Thoracic aorta (tissue), 2 donors: Measurements from ENCODE around the gene POLDIP3. TPM values are rescaled to one million over a fixed set of nuclear protein-coding genes. Genes with fewer than 3 reads are reported as not detected.

ENCODE experiments used
- ATAC-seq: fragments of 150-250 bp; one replicate; pipeline ENCODE4 v1.8.0; 2017; ENCODE audit warnings: low read depth; ENCODE audit not compliant: insufficient number of reproducible peaks, low FRiP score
- DNase-seq: peaks from one replicate; pipeline ENCODE4 v3.0.0-alpha.2; 2020; ENCODE audit warnings: low spot score
- H3K27ac ChIP-seq, 2 donors: fragments of 200-600 bp; sonication (generic); 1 replicate in 1 of 2; 2 replicates in 1 of 2; pipeline ENCODE4 v1.5.1; 2016; ENCODE audit warnings: mild to moderate bottlenecking in 2 of 2, moderate library complexity in 2 of 2
- H3K27me3 ChIP-seq: fragments of 200-600 bp; sonication (generic); replicated peaks from 2 replicates; pipeline ENCODE4 v1.6.0; 2016; ENCODE audit warnings: mild to moderate bottlenecking; ENCODE audit not compliant: insufficient read depth
- H3K36me3 ChIP-seq: fragments of 200-600 bp; sonication (generic); one replicate; pipeline ENCODE4 v1.5.1; 2016
- H3K4me1 ChIP-seq, 2 donors: fragments of 200-600 bp; sonication (generic); 1 replicate in 1 of 2; 2 replicates in 1 of 2; pipeline versions ENCODE4 v1.5.1 to v1.6.0; 2016; ENCODE audit warnings: low read depth in 2 of 2, mild to moderate bottlenecking in 1 of 2; ENCODE audit not compliant: control insufficient read depth in 1 of 2
- H3K4me3 ChIP-seq: fragments of 200-600 bp; sonication (generic); 2 replicates; pipeline ENCODE4 v1.5.1; 2016; ENCODE audit warnings: mild to moderate bottlenecking
- H3K9me3 ChIP-seq: fragments of 200-600 bp; sonication (generic); 2 replicates; pipeline ENCODE4 v1.5.1; 2016
- total RNA-seq, 2 donors: library from RNA; depleted of rRNA; stranded (reverse); fragments of >200 nt; gene quantifications; one replicate each; pipeline versions ENCODE4 v1.1.0 to v1.2.3, GENCODE V29; 2016
- TF ChIP-seq, protein P1 (sequence below): fragments of 200-600 bp; sonication (generic); IDR thresholded peaks from one replicate; pipeline ENCODE4 v1.5.1; 2019; ENCODE audit warnings: antibody characterized with exemption

Gene POLDIP3
- total RNA-seq, 2 donors from 2014 or later: 38.2 to 38.7 TPM

DNA sequence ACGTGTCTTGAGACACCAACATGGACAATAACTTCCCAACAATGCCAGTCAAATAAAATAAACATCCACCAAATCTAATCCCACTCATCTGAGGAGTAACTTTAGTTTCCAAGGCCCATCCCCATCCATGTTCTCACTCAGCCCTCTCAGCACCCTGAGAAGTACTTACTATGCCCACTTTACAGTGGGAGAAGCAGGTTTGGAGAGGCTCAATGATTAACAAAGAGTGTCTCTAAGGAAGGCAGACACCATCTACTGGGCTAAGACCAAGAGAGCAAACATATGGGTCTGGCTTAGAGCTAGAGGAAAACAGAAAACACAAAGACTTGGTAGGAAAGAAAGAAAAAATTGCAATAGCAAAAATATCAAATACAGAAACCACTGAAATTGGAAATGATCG is 11.3 kb downstream of the POLDIP3 start:
- DNase-seq: no peak
- H3K4me1 ChIP-seq: peaks cover 2 to 3% of the 10 kb centered on the region in 2 donors
- H3K9me3 ChIP-seq: no peaks in the 10 kb centered on the region
- ATAC-seq: no peak
- no peak overlapping the region for H3K27ac ChIP-seq
- peaks cover 46% of the 10 kb centered on the region for H3K36me3 ChIP-seq
- no peaks in the 10 kb centered on the region for H3K27me3 ChIP-seq
- TF ChIP-seq, protein P1, sequence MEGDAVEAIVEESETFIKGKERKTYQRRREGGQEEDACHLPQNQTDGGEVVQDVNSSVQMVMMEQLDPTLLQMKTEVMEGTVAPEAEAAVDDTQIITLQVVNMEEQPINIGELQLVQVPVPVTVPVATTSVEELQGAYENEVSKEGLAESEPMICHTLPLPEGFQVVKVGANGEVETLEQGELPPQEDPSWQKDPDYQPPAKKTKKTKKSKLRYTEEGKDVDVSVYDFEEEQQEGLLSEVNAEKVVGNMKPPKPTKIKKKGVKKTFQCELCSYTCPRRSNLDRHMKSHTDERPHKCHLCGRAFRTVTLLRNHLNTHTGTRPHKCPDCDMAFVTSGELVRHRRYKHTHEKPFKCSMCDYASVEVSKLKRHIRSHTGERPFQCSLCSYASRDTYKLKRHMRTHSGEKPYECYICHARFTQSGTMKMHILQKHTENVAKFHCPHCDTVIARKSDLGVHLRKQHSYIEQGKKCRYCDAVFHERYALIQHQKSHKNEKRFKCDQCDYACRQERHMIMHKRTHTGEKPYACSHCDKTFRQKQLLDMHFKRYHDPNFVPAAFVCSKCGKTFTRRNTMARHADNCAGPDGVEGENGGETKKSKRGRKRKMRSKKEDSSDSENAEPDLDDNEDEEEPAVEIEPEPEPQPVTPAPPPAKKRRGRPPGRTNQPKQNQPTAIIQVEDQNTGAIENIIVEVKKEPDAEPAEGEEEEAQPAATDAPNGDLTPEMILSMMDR: no peak
- no peak overlapping the region for H3K4me3 ChIP-seq

DNA sequence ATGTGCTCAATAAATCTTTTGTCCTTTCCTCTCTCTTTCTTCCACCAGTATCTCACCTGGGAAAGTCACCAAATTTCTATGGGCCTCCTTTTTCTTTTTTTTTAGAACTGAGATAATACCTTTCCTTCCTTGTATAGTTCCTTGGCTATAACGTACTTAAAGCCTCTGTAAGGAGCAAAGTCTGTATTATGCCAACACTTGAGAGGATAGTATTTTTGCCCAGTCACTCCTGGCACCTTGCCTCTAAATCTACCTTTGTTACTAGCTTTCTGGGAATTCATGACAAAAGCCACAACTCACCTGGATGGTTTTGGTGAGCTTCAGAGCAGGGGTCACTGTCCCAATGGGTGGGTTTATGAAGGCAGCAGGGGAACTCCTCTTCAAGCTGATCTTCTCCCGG is 12.2 kb downstream of the POLDIP3 start:
- no peaks in the 10 kb centered on the region for H3K27me3 ChIP-seq
- no peak overlapping the region for H3K4me3 ChIP-seq
- H3K27ac ChIP-seq: no peak overlapping the region
- no peaks in the 10 kb centered on the region for H3K9me3 ChIP-seq
- no peak for ATAC-seq
- no peak for DNase-seq
- no peaks in the 10 kb centered on the region for H3K4me1 ChIP-seq
- H3K36me3 ChIP-seq: peaks cover 50% of the 10 kb centered on the region
- TF ChIP-seq, protein P1: no peak

DNA sequence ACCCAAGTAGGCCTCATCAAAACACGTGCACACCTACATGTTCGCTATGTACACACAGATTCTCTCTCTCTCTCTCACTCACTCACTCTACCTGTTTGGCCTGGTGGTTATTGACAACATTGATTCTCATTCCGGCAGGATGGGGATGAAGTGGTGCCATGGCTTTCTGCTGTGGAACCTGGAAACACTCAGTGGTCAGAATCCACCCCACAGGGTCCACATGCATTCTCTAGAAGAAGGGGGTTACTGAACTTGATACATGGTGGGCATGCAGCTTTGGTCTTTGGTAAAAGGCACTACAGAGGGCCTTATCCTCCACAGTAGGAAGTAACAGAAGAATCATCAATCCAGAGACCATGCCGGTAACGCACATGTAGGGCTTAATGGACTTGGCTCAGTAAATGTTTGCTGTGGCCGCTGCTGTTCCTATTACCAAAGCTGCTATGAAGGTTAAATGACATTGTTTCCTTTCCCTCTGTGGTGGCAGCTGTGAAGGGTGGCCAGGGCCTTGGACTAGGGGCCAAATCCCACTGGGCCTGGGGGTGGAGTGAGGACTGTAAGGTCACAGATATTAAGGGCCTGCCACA is 12.7 kb downstream of the POLDIP3 start:
- Histone ChIP-seq H3K4me3 (no peak overlapping the region), H3K4me1 (no peaks in the 10 kb centered on the region), H3K27me3 (no peaks in the 10 kb centered on the region), H3K9me3 (no peaks in the 10 kb centered on the region), H3K36me3 (peaks cover 55% of the 10 kb centered on the region), H3K27ac (no peak overlapping the region)
- TF ChIP-seq, protein P1: no peak
- no peak for DNase-seq
- no peak for ATAC-seq

DNA sequence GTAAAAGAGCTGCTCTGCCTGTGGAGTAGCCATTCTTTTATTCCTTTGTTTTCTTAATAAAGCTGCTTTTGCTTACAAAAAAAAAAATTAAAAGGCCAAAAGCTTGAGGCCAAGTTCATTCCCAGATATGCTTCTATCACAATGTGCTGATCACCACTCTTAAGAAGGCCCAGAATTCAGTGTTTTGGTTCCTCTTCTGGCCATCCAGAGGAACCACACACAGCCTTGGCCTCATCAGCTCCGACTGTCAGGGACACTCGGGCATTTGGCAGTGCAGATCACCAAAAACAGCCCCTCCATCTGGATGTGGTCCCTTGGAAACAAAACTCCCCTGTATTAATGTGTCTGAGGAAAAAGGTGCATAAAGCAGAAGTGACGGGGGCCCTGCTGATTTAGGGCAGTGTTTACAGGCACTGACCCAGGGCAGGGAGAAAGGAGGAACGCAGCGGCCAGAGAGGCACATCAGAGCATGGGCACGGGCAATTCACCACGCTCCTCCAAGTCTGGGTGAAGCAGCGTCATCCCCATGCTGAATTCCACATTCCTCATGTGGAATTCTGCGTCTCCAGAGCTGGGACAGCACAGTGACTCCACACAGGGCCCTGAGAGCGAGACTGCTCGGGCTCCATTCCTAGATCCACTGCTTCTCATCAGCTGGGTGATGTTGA is 17.7 kb downstream of the POLDIP3 start:
- DNase-seq (no peak), ATAC-seq (no peak)
- Histone ChIP-seq H3K27me3 (no peaks in the 10 kb centered on the region), H3K4me3 (no peak overlapping the region), H3K4me1 (no peaks in the 10 kb centered on the region), H3K27ac (no peak overlapping the region), H3K36me3 (peaks cover 83% of the 10 kb centered on the region), H3K9me3 (no peaks in the 10 kb centered on the region)
- TF ChIP-seq, protein P1: no peak

DNA sequence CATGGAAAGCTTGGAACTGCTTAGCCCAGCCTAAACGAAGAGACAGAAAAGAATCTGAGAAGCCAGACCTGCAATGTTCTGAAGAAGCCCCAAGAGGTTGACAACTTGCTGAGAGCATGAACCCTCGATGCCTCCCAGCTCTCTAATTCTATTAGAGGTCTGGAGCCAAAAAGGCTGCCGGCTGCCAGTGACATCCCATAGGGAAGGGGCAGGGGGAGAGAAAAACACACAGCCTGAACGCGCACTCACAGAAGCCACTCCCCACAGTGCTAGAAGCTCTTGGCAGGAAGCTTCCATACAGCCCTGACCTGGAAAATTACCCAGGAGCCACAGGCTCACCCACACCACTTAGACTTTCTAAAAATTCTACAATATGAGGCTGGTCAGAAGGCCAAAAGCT is 18.3 kb downstream of the POLDIP3 start:
- Histone ChIP-seq H3K27me3 (no peaks in the 10 kb centered on the region), H3K4me1 (no peaks in the 10 kb centered on the region), H3K36me3 (peaks cover 82% of the 10 kb centered on the region), H3K4me3 (no peak overlapping the region), H3K9me3 (no peaks in the 10 kb centered on the region), H3K27ac (no peak overlapping the region)
- ATAC-seq: no peak
- DNase-seq: no peak
- TF ChIP-seq, protein P1: no peak
